H9 (cell line): ENCODE measurements around the gene CLCN2. TPM values are rescaled to one million over a fixed set of nuclear protein-coding genes. Genes with fewer than 3 reads are reported as not detected.

Source experiments
- DNase-seq: peaks from one replicate; pipeline ENCODE4 v3.0.0-alpha.2; 2017
- H2AFZ ChIP-seq: one replicate; pipeline ENCODE4 v1.6.1; 2013; ENCODE audit warnings: mild to moderate bottlenecking, low read length, control low read depth, moderate library complexity
- H2AK5ac ChIP-seq: 2 replicates; pipeline ENCODE4 v1.6.1; 2013; ENCODE audit warnings: low read length, control low read depth, mixed read lengths; ENCODE audit not compliant: insufficient read length
- H2BK120ac ChIP-seq: one replicate; pipeline ENCODE4 v1.6.1; 2013; ENCODE audit warnings: low read depth, mild to moderate bottlenecking, low read length, control low read depth, inconsistent platforms; ENCODE audit not compliant: poor library complexity, severe bottlenecking
- H2BK12ac ChIP-seq: 2 replicates; pipeline ENCODE4 v1.6.1; 2013; ENCODE audit warnings: low read length, control low read depth, mixed read lengths, low read depth; ENCODE audit not compliant: insufficient read length
- H2BK15ac ChIP-seq: 2 replicates; pipeline ENCODE4 v1.6.1; 2013; ENCODE audit warnings: low read depth, low read length, control low read depth
- H2BK20ac ChIP-seq: one replicate; pipeline ENCODE4 v1.6.1; 2013; ENCODE audit warnings: low read depth, mild to moderate bottlenecking, low read length, control low read depth, inconsistent platforms; ENCODE audit not compliant: poor library complexity, severe bottlenecking
- H2BK5ac ChIP-seq: 2 replicates; pipeline ENCODE4 v1.6.1; 2013; ENCODE audit warnings: low read length, control low read depth, mixed read lengths; ENCODE audit not compliant: insufficient read length
- H3K14ac ChIP-seq: 2 replicates; pipeline ENCODE4 v1.6.1; 2013; ENCODE audit warnings: low read length, control low read depth; ENCODE audit not compliant: insufficient read depth
- H3K18ac ChIP-seq: 2 replicates; pipeline ENCODE4 v1.6.1; 2013; ENCODE audit warnings: low read depth, mild to moderate bottlenecking, mixed read lengths, low read length, control low read depth; ENCODE audit not compliant: insufficient read length
- H3K23ac ChIP-seq: 2 replicates; pipeline ENCODE4 v1.6.1; 2013; ENCODE audit warnings: low read length, control low read depth, mixed read lengths, low read depth; ENCODE audit not compliant: insufficient read length
- H3K23me2 ChIP-seq: 2 replicates; pipeline ENCODE4 v1.6.1; 2013; ENCODE audit warnings: low read depth, mild to moderate bottlenecking, mixed read lengths, low read length, control low read depth; ENCODE audit not compliant: insufficient read length, poor library complexity, severe bottlenecking
- H3K27ac ChIP-seq: 2 replicates; pipeline ENCODE4 v1.5.1; 2013; ENCODE audit warnings: low read length, control low read depth, mixed read lengths, low read depth; ENCODE audit not compliant: insufficient read length
- H3K27me3 ChIP-seq: 2 replicates; pipeline ENCODE4 v1.6.1; 2013; ENCODE audit warnings: low read length, control low read depth, inconsistent platforms; ENCODE audit not compliant: insufficient read depth
- H3K4ac ChIP-seq: 2 replicates; pipeline ENCODE4 v1.6.1; 2013; ENCODE audit warnings: low read depth, mild to moderate bottlenecking, control low read depth, inconsistent platforms, low read length, moderate library complexity
- H3K4me1 ChIP-seq: 2 replicates; pipeline ENCODE4 v1.6.1; 2013; ENCODE audit warnings: low read length, control low read depth, inconsistent platforms; ENCODE audit not compliant: insufficient read depth
- H3K4me2 ChIP-seq: 2 replicates; pipeline ENCODE4 v1.6.1; 2013; ENCODE audit warnings: low read length, control low read depth, mixed read lengths; ENCODE audit not compliant: insufficient read length, insufficient read depth
- H3K56ac ChIP-seq: 2 replicates; pipeline ENCODE4 v1.6.1; 2013; ENCODE audit warnings: low read depth, mild to moderate bottlenecking, mixed read lengths, low read length, control low read depth; ENCODE audit not compliant: insufficient read length
- H3K79me1 ChIP-seq: 2 replicates; pipeline ENCODE4 v1.6.1; 2013; ENCODE audit warnings: low read depth, mild to moderate bottlenecking, moderate library complexity, low read length, control low read depth, inconsistent platforms; ENCODE audit not compliant: insufficient read depth, poor library complexity, severe bottlenecking
- H3K79me2 ChIP-seq: 2 replicates; pipeline ENCODE4 v1.6.1; 2013; ENCODE audit warnings: low read length, control low read depth, inconsistent platforms; ENCODE audit not compliant: insufficient read depth
- H3K9ac ChIP-seq: 2 replicates; pipeline ENCODE4 v1.6.1; 2013; ENCODE audit warnings: low read length, control low read depth, mixed read lengths; ENCODE audit not compliant: insufficient read length; ENCODE audit errors: extremely low read depth
- H3K9me3 ChIP-seq: one replicate; pipeline ENCODE4 v1.6.1; 2013; ENCODE audit warnings: low read depth, low read length, inconsistent platforms; ENCODE audit not compliant: control insufficient read depth
- H3T11ph ChIP-seq: one replicate; pipeline ENCODE4 v1.6.1; 2013; ENCODE audit warnings: mild to moderate bottlenecking, low read length, control low read depth, inconsistent platforms
- H4K20me1 ChIP-seq: one replicate; pipeline ENCODE4 v1.6.1; 2013; ENCODE audit not compliant: control insufficient read depth, insufficient read length, insufficient read depth
- H4K5ac ChIP-seq: 2 replicates; pipeline ENCODE4 v1.6.1; 2013; ENCODE audit warnings: low read depth, mild to moderate bottlenecking, mixed read lengths, low read length, control low read depth; ENCODE audit not compliant: insufficient read length
- H4K8ac ChIP-seq: replicated peaks from 2 replicates; pipeline ENCODE4 v1.6.1; 2013; ENCODE audit warnings: low read length, control low read depth, mixed read lengths, low read depth; ENCODE audit not compliant: insufficient read length
- H4K91ac ChIP-seq: 2 replicates; pipeline ENCODE4 v1.6.1; 2013; ENCODE audit warnings: low read depth, mild to moderate bottlenecking, moderate library complexity, mixed read lengths, low read length, control low read depth; ENCODE audit not compliant: insufficient read length
- H3K27ac Mint-ChIP-seq, 3 experiments: 2 replicates in 2 of 3; 3 replicates in 1 of 3; pipeline ENCODE4 v1.8.0; 2020 to 2021; ENCODE audit warnings: mixed read lengths in 3 of 3, mild to moderate bottlenecking in 1 of 3, moderate library complexity in 1 of 3
- H3K27me3 Mint-ChIP-seq: 2 replicates; pipeline ENCODE4 v1.8.0; 2021; ENCODE audit warnings: low read depth, mild to moderate bottlenecking, moderate library complexity, mixed read lengths
- H3K36me3 Mint-ChIP-seq, 3 experiments: 2 replicates in 2 of 3; 3 replicates in 1 of 3; pipeline ENCODE4 v1.8.0; 2020 to 2021; ENCODE audit warnings: low read depth in 3 of 3, mixed read lengths in 3 of 3; ENCODE audit not compliant: insufficient read depth in 1 of 3
- H3K4me1 Mint-ChIP-seq, 2 experiments: 2 replicates each; pipeline ENCODE4 v1.8.0; 2020; ENCODE audit warnings: mixed read lengths in 2 of 2
- H3K4me3 Mint-ChIP-seq, 2 experiments: 2 replicates in 1 of 2; 3 replicates in 1 of 2; pipeline ENCODE4 v1.8.0; 2020 to 2021; ENCODE audit warnings: mild to moderate bottlenecking in 2 of 2, mixed read lengths in 2 of 2, moderate library complexity in 1 of 2
- H3K9me3 Mint-ChIP-seq, 2 experiments: 2 replicates in 1 of 2; 3 replicates in 1 of 2; pipeline ENCODE4 v1.8.0; 2020; ENCODE audit warnings: mild to moderate bottlenecking in 2 of 2, mixed read lengths in 2 of 2, moderate library complexity in 1 of 2
- CTCF ChIP-seq: fragments of 200-600 bp; sonication (generic); conservative IDR thresholded peaks from 3 replicates; pipeline ENCODE4 v1.8.0; 2021; ENCODE audit warnings: antibody characterized with exemption, mild to moderate bottlenecking
- WGBS: extraction: QIAGEN DNeasy Blood & Tissue Kit; methylation state at CpG from one replicate; pipeline ENCODE4 v1.1.7; 2013; ENCODE audit warnings: missing lambda C conversion rate, low lambda C conversion rate, mixed read lengths; ENCODE audit not compliant: insufficient read length; ENCODE audit errors: extremely low coverage; 5-methylcytosine and 5-hydroxymethylcytosine counted together
- total RNA-seq: library from RNA; stranded (reverse); gene quantifications from 2 replicates; pipeline ENCODE4 v1.2.1, GENCODE V29; 2021

The CLCN2 gene
- total RNA-seq, 1 experiment from 2014 or later: 17.2 TPM

- peaks cover 0 to 3% of the 10 kb centered on the region in 2 experiments; a peak in 3 of 5 replicates for H3K9me3 Mint-ChIP-seq
- Histone ChIP-seq H3K9ac (no peak overlapping the region), H3K79me2 (no peaks in the 10 kb centered on the region), H3K27ac (no peak overlapping the region), H2BK20ac (no peak overlapping the region), H2BK12ac (no peak overlapping the region), H3K4me1 (no peaks in the 10 kb centered on the region), H4K91ac (no peak overlapping the region), H3K23ac (no peak overlapping the region), H2BK5ac (no peak overlapping the region), H4K20me1 (peaks cover 2% of the 10 kb centered on the region), H4K8ac (no peak overlapping the region), H3K23me2 (peaks cover 9% of the 10 kb centered on the region), H3K4ac (no peak overlapping the region), H4K5ac (no peak overlapping the region), H3K56ac (no peak overlapping the region), H3K79me1 (no peaks in the 10 kb centered on the region), H3K27me3 (peaks cover 23% of the 10 kb centered on the region), H3K9me3 (no peaks in the 10 kb centered on the region), H2AK5ac (no peak overlapping the region), H3K4me2 (no peak overlapping the region), H3K14ac (no peak overlapping the region), H2BK15ac (no peak overlapping the region), H3K18ac (no peak overlapping the region), H2BK120ac (no peak overlapping the region), H2AFZ (no peak overlapping the region), H3T11ph (no peak overlapping the region)
- WGBS: no CpG with 5 or more reads among the region's 9 CpGs
- DNase-seq: no peak
- no peak for TF ChIP-seq CTCF
- no peak overlapping the region for H3K4me3 Mint-ChIP-seq
- H3K36me3 Mint-ChIP-seq: no peaks in the 10 kb centered on the region
- peaks cover 56% of the 10 kb centered on the region for H3K27me3 Mint-ChIP-seq
- peaks cover 3 to 5% of the 10 kb centered on the region in 2 experiments for H3K4me1 Mint-ChIP-seq
- H3K27ac Mint-ChIP-seq: no peak overlapping the region
Measured at GRCh38 chr3:184384342-184384741, 22.9 kb upstream of the CLCN2 start.
